Stimulated activated CD8-positive, alpha-beta memory T cell treated with anti-CD3 and anti-CD28 coated beads, Interleukin-15, amount 100 ng/mL, for 48 hours (primary cell): ENCODE results near the gene TNS1.
"Not testable (repeated sequence)": the region's sequence is repeated elsewhere in the genome, so short reads cannot be mapped to it uniquely, and the experiment has no call there.

Experiments used
- DNase-seq, 2 donors: peaks; one replicate each; pipeline ENCODE4 v3.0.0-alpha.2; 2020; ENCODE audit warnings: low read depth in 2 of 2

The TNS1 gene

GRCh38 chr2:218002845-218003180 lies at the start of gene TNS1:
Gene TNS1, minus strand, starts transcription at chr2:218002995. Its CDS starts 123 bp downstream, at chr2:218002872.
- DNase-seq, result no peak

GRCh38 chr2:218051903-218052302 lies 49.1 kb upstream of the TNS1 start:
- no peak for DNase-seq

GRCh38 chr2:218047536-218048225 lies 44.9 kb upstream of the TNS1 start:
- DNase-seq, result no peak

GRCh38 chr2:218046238-218046637 lies 43.4 kb upstream of the TNS1 start:
- no peak for DNase-seq

- not testable (repeated sequence) for DNase-seq
Observed at GRCh38 chr2:218044599-218044998, 41.8 kb upstream of the TNS1 start.

GRCh38 chr2:218043701-218044109 lies 40.9 kb upstream of the TNS1 start:
- no peak for DNase-seq

GRCh38 chr2:218043100-218043499 lies 40.3 kb upstream of the TNS1 start:
- DNase-seq, result no peak

- DNase-seq, result no peak
Observed at GRCh38 chr2:218041302-218042168, 38.7 kb upstream of the TNS1 start.

GRCh38 chr2:218040883-218041282 lies 38.1 kb upstream of the TNS1 start:
- no peak for DNase-seq

- DNase-seq, result no peak
Observed at GRCh38 chr2:218039171-218039570, 36.4 kb upstream of the TNS1 start.

GRCh38 chr2:218036371-218036770 lies 33.6 kb upstream of the TNS1 start:
- DNase-seq, result no peak

GRCh38 chr2:218035463-218036100 lies 32.8 kb upstream of the TNS1 start:
- DNase-seq, result no peak

GRCh38 chr2:218034497-218035213 lies 31.9 kb upstream of the TNS1 start:
- DNase-seq, result peak in 1 of 2 donors; percentile 28

- DNase-seq, result no peak
Observed at GRCh38 chr2:218033590-218034496, 31.0 kb upstream of the TNS1 start.

- no peak for DNase-seq
Observed at GRCh38 chr2:218033208-218033589, 30.4 kb upstream of the TNS1 start.

- DNase-seq, result no peak
Observed at GRCh38 chr2:218032336-218033171, 29.8 kb upstream of the TNS1 start.

- DNase-seq, result no peak
Observed at GRCh38 chr2:218031771-218032257, 29.0 kb upstream of the TNS1 start.

- no peak for DNase-seq
Observed at GRCh38 chr2:218031261-218031660, 28.5 kb upstream of the TNS1 start.

- no peak for DNase-seq
Observed at GRCh38 chr2:218030409-218031195, 27.8 kb upstream of the TNS1 start.
